Karpas-422 (cell line): Measurements from ENCODE around the gene COG7. TPM values are rescaled to one million over a fixed set of nuclear protein-coding genes. Genes with fewer than 3 reads are reported as not detected.

ENCODE experiments used
- DNase-seq: peaks from one replicate; pipeline ENCODE4 v3.0.0-alpha.2; 2015
- H2AFZ ChIP-seq: fragments of 200-600 bp; sonication (generic); 2 replicates; pipeline ENCODE4 v1.6.1; 2014; ENCODE audit warnings: antibody characterized with exemption, low read length, mixed read lengths
- H3K27ac ChIP-seq: fragments of 200-600 bp; sonication (generic); 2 replicates; pipeline ENCODE4 v1.5.1; 2014; ENCODE audit warnings: mild to moderate bottlenecking, low read length, moderate library complexity
- H3K27me3 ChIP-seq: fragments of 200-600 bp; sonication (generic); 2 replicates; pipeline ENCODE4 v1.6.1; 2014; ENCODE audit warnings: low read length, mixed read lengths
- H3K36me3 ChIP-seq: fragments of 200-600 bp; sonication (generic); 2 replicates; pipeline ENCODE4 v1.6.1; 2014; ENCODE audit warnings: low read length, mixed read lengths; ENCODE audit not compliant: insufficient read depth
- H3K4me1 ChIP-seq: fragments of 200-600 bp; sonication (generic); 2 replicates; pipeline ENCODE4 v1.6.1; 2014; ENCODE audit warnings: mild to moderate bottlenecking, low read length, mixed read lengths
- H3K4me2 ChIP-seq: fragments of 200-600 bp; sonication (generic); 2 replicates; pipeline ENCODE4 v1.6.1; 2014; ENCODE audit warnings: low read length, low read depth, mild to moderate bottlenecking; ENCODE audit not compliant: poor library complexity, severe bottlenecking
- H3K4me3 ChIP-seq: fragments of 200-600 bp; sonication (generic); 2 replicates; pipeline ENCODE4 v1.5.1; 2014; ENCODE audit warnings: mild to moderate bottlenecking, antibody characterized with exemption, low read length, mixed read lengths
- H3K79me2 ChIP-seq: fragments of 200-600 bp; sonication (generic); 2 replicates; pipeline ENCODE4 v1.6.1; 2014; ENCODE audit warnings: mild to moderate bottlenecking, low read length, mixed read lengths
- H3K9ac ChIP-seq: fragments of 200-600 bp; sonication (generic); 2 replicates; pipeline ENCODE4 v1.6.0; 2014; ENCODE audit warnings: low read length
- H3K9me2 ChIP-seq: fragments of 200-600 bp; sonication (generic), shearing (Covaris generic); replicated peaks from 2 replicates; pipeline ENCODE4 v1.6.0; 2014; ENCODE audit warnings: mild to moderate bottlenecking, low read length, moderate library complexity; ENCODE audit not compliant: insufficient read depth
- H3K9me3 ChIP-seq: fragments of 300-700, 200-600 bp; sonication (generic); 2 replicates; pipeline ENCODE4 v1.6.1; 2014; ENCODE audit warnings: low read length, mixed read lengths
- H4K20me1 ChIP-seq: fragments of 200-600 bp; sonication (generic); 2 replicates; pipeline ENCODE4 v1.6.1; 2014; ENCODE audit warnings: mild to moderate bottlenecking, antibody characterized with exemption, low read length, low read depth; ENCODE audit not compliant: insufficient read depth
- total RNA-seq: library from RNA; depleted of rRNA; stranded (reverse); fragments of >200 nt; shearing (Covaris generic); gene quantifications from 2 replicates; pipeline ENCODE4 v1.2.3, GENCODE V29; 2014; ENCODE audit warnings: low replicate concordance

The COG7 gene
- total RNA-seq, 1 experiment from 2014 or later = 18.6 TPM

- Histone ChIP-seq H3K9me3 (no peaks in the 10 kb centered on the region), H3K9ac (no peak overlapping the region), H2AFZ (no peak overlapping the region), H3K4me3 (no peak overlapping the region), H3K4me1 (no peaks in the 10 kb centered on the region), H3K9me2 (no peaks in the 10 kb centered on the region), H3K27ac (no peak overlapping the region), H3K27me3 (no peaks in the 10 kb centered on the region), H3K4me2 (no peak overlapping the region), H3K36me3 (no peaks in the 10 kb centered on the region), H4K20me1 (no peaks in the 10 kb centered on the region), H3K79me2 (no peaks in the 10 kb centered on the region)
- DNase-seq = no peak
Observed at GRCh38 chr16:23420011-23420410, 33.0 kb downstream of the COG7 start.

DNA sequence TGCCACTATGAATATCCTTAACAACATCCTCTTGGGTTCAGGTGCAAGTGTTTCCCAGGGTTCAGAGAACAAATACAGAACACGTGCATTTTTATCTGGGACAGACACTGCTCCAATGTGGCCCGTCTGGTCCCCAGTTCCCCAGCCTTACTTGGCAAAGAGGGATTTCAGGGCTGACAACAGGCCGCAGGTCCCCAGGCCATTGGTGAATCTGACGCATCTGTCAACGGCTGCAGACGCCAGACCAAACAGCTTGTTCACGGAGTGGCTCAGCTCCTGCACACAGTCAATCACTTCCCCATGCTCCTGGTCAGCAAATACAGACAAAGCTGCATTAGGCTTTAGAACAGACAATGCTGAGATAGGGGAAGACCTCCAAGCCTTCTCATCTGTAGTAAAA, 36.2 kb downstream of the COG7 start:
- Histone ChIP-seq H3K27ac (no peak overlapping the region), H4K20me1 (no peaks in the 10 kb centered on the region), H3K4me3 (no peak overlapping the region), H3K27me3 (no peaks in the 10 kb centered on the region), H3K4me2 (no peak overlapping the region), H3K9ac (no peak overlapping the region), H3K79me2 (no peaks in the 10 kb centered on the region), H3K36me3 (no peaks in the 10 kb centered on the region), H2AFZ (no peak overlapping the region), H3K9me3 (no peaks in the 10 kb centered on the region), H3K9me2 (no peaks in the 10 kb centered on the region), H3K4me1 (no peaks in the 10 kb centered on the region)
- no peak for DNase-seq

- Histone ChIP-seq H3K4me2 (no peak overlapping the region), H3K27ac (no peak overlapping the region), H3K36me3 (no peaks in the 10 kb centered on the region), H3K9ac (no peak overlapping the region), H4K20me1 (no peaks in the 10 kb centered on the region), H3K27me3 (no peaks in the 10 kb centered on the region), H3K4me3 (no peak overlapping the region), H2AFZ (no peak overlapping the region), H3K79me2 (no peaks in the 10 kb centered on the region), H3K4me1 (no peaks in the 10 kb centered on the region), H3K9me3 (no peaks in the 10 kb centered on the region), H3K9me2 (no peaks in the 10 kb centered on the region)
- DNase-seq = no peak
Observed at GRCh38 chr16:23414731-23415130, 38.3 kb downstream of the COG7 start.

GRCh38 chr16:23410176-23410575, 42.8 kb downstream of the COG7 start:
- no peak for DNase-seq
- H3K9me2 ChIP-seq = no peaks in the 10 kb centered on the region
- H2AFZ ChIP-seq = no peak overlapping the region
- no peaks in the 10 kb centered on the region for H4K20me1 ChIP-seq
- no peak overlapping the region for H3K27ac ChIP-seq
- H3K9ac ChIP-seq = no peak overlapping the region
- no peaks in the 10 kb centered on the region for H3K79me2 ChIP-seq
- H3K36me3 ChIP-seq = no peaks in the 10 kb centered on the region
- H3K9me3 ChIP-seq = no peaks in the 10 kb centered on the region
- no peak overlapping the region for H3K4me2 ChIP-seq
- no peak overlapping the region for H3K4me3 ChIP-seq
- no peaks in the 10 kb centered on the region for H3K27me3 ChIP-seq
- H3K4me1 ChIP-seq = no peaks in the 10 kb centered on the region

DNA sequence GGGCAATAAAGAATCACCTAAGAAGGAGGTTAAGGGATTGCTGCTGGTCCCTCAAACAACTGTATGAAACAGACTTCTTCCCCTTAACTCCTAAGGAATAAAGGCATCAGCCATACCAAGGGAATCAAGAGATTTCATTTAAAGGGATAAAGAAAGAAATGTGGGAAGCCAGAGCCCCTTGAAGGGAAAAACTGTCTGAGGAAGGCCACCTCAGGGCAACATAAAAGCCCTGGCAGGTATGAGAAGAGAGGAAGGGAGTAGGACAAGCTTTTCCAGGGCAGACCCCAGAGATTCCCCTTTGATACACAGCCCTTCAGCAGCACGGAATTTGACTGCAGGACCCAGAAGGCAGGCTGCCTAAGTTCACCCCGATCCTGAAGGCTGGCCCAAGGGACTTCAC, 43.5 kb downstream of the COG7 start:
- no peak for DNase-seq
- Histone ChIP-seq H3K79me2 (no peaks in the 10 kb centered on the region), H3K9me2 (no peaks in the 10 kb centered on the region), H3K4me2 (no peak overlapping the region), H3K27me3 (no peaks in the 10 kb centered on the region), H3K36me3 (no peaks in the 10 kb centered on the region), H3K4me3 (no peak overlapping the region), H4K20me1 (no peaks in the 10 kb centered on the region), H3K9ac (no peak overlapping the region), H3K4me1 (no peaks in the 10 kb centered on the region), H3K27ac (no peak overlapping the region), H2AFZ (no peak overlapping the region), H3K9me3 (no peaks in the 10 kb centered on the region)

DNA sequence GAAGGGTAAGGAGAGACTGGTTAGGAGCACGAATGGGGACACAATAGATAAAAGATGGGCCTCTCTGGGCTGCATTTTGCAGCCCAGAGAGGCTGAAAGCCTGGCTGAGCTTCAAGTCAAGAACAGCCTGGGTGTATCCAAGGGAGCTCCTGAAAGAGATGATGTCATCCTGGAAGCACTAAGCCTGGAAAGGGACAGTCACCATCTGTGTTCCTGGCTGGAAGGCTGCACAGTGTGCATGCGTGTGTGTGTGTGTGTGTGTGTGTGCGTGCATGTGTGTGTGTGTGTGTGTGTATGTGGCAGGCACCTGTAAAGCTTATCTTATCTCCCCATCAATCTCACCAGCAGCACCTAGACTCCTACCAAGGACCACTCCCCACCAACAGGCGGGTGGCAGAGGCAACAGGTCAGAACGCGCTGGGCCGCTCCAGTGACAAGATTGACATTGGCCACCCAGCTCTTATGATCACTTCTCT, 44.1 kb downstream of the COG7 start:
- Histone ChIP-seq H2AFZ (no peak overlapping the region), H3K4me2 (no peak overlapping the region), H3K9me2 (no peaks in the 10 kb centered on the region), H3K27me3 (no peaks in the 10 kb centered on the region), H3K36me3 (no peaks in the 10 kb centered on the region), H3K4me1 (no peaks in the 10 kb centered on the region), H4K20me1 (no peaks in the 10 kb centered on the region), H3K9ac (no peak overlapping the region), H3K79me2 (no peaks in the 10 kb centered on the region), H3K9me3 (no peaks in the 10 kb centered on the region), H3K27ac (no peak overlapping the region), H3K4me3 (no peak overlapping the region)
- DNase-seq = no peak

- Histone ChIP-seq H3K27me3 (no peaks in the 10 kb centered on the region), H3K4me2 (no peak overlapping the region), H3K4me3 (no peak overlapping the region), H3K27ac (no peak overlapping the region), H4K20me1 (no peaks in the 10 kb centered on the region), H3K4me1 (no peaks in the 10 kb centered on the region), H3K9ac (no peak overlapping the region), H3K79me2 (no peaks in the 10 kb centered on the region), H3K36me3 (no peaks in the 10 kb centered on the region), H2AFZ (no peak overlapping the region), H3K9me3 (no peaks in the 10 kb centered on the region), H3K9me2 (no peaks in the 10 kb centered on the region)
- DNase-seq = no peak
Observed at GRCh38 chr16:23408242-23408822, 44.7 kb downstream of the COG7 start.

GRCh38 chr16:23407436-23408127, 45.4 kb downstream of the COG7 start:
- DNase-seq = no peak
- no peak overlapping the region for H3K27ac ChIP-seq
- no peak overlapping the region for H3K9ac ChIP-seq
- no peaks in the 10 kb centered on the region for H3K79me2 ChIP-seq
- no peak overlapping the region for H3K4me2 ChIP-seq
- H2AFZ ChIP-seq = no peak overlapping the region
- no peak overlapping the region for H3K4me3 ChIP-seq
- no peaks in the 10 kb centered on the region for H3K4me1 ChIP-seq
- H4K20me1 ChIP-seq = no peaks in the 10 kb centered on the region
- H3K9me3 ChIP-seq = no peaks in the 10 kb centered on the region
- H3K27me3 ChIP-seq = no peaks in the 10 kb centered on the region
- H3K9me2 ChIP-seq = no peaks in the 10 kb centered on the region
- H3K36me3 ChIP-seq = no peaks in the 10 kb centered on the region
